GM23338 (cell line): ENCODE data around the gene LST1. TPM values are rescaled to one million over a fixed set of nuclear protein-coding genes. Genes with fewer than 3 reads are reported as not detected.

Experiments used
- ATAC-seq: fragments of 200-7000 bp; cut with Tn5 transposase; 3 replicates; pipeline ENCODE4 v1.9.1; 2020
- DNase-seq: peaks from one replicate; pipeline ENCODE4 v3.0.0-alpha.2; 2015; ENCODE audit warnings: low spot score
- H2AFZ ChIP-seq: fragments of 200-600 bp; sonication (generic); 2 replicates; pipeline ENCODE4 v1.8.0; 2016; ENCODE audit warnings: antibody characterized with exemption, mild to moderate bottlenecking, moderate library complexity
- H3F3A ChIP-seq: fragments of 200-600 bp; sonication (generic); replicated peaks from 2 replicates; pipeline ENCODE4 v1.8.0; 2017; ENCODE audit warnings: antibody characterized with exemption, mixed run types, low read depth
- H3K27ac ChIP-seq: fragments of 200-600 bp; sonication (generic); 2 replicates; pipeline ENCODE4 v1.6.1; 2016; ENCODE audit warnings: low read depth
- H3K27me3 ChIP-seq: fragments of 200-600 bp; sonication (generic); 2 replicates; pipeline ENCODE4 v1.8.0; 2016; ENCODE audit warnings: mild to moderate bottlenecking, mixed run types, moderate library complexity; ENCODE audit not compliant: insufficient read depth
- H3K36me3 ChIP-seq: fragments of 200-600 bp; sonication (generic); 2 replicates; pipeline ENCODE4 v1.8.0; 2016; ENCODE audit warnings: mild to moderate bottlenecking; ENCODE audit not compliant: insufficient read depth
- H3K4me1 ChIP-seq: fragments of 200-600 bp; sonication (generic); 2 replicates; pipeline ENCODE4 v1.8.0; 2016; ENCODE audit warnings: mild to moderate bottlenecking, moderate library complexity; ENCODE audit not compliant: insufficient read depth
- H3K4me2 ChIP-seq: fragments of 200-600 bp; sonication (generic); 2 replicates; pipeline ENCODE4 v1.7.1; 2017; ENCODE audit warnings: mixed run types
- H3K4me3 ChIP-seq: fragments of 200-600 bp; sonication (generic); 2 replicates; pipeline ENCODE4 v1.6.1; 2016; ENCODE audit warnings: mixed run types
- H3K79me2 ChIP-seq: fragments of 200-600 bp; sonication (generic); replicated peaks from 2 replicates; pipeline ENCODE4 v1.8.0; 2017; ENCODE audit warnings: mild to moderate bottlenecking; ENCODE audit not compliant: insufficient read depth
- H3K9me2 ChIP-seq: fragments of 200-600 bp; sonication (generic); 2 replicates; pipeline ENCODE4 v1.8.0; 2017; ENCODE audit not compliant: insufficient read depth
- H4K20me1 ChIP-seq: fragments of 200-600 bp; sonication (generic); replicated peaks from 2 replicates; pipeline ENCODE4 v1.8.0; 2017; ENCODE audit warnings: mild to moderate bottlenecking; ENCODE audit not compliant: insufficient read depth
- H3K27ac Mint-ChIP-seq: 2 replicates; pipeline ENCODE4 v1.8.0; 2020; ENCODE audit warnings: inconsistent platforms, mild to moderate bottlenecking, moderate library complexity, mixed read lengths
- H3K27me3 Mint-ChIP-seq: 3 replicates; pipeline ENCODE4 v1.8.0; 2022; ENCODE audit warnings: low read depth, mild to moderate bottlenecking, moderate library complexity, mixed read lengths, inconsistent platforms; ENCODE audit not compliant: insufficient read depth, poor library complexity
- H3K36me3 Mint-ChIP-seq: 3 replicates; pipeline ENCODE4 v1.8.0; 2021; ENCODE audit warnings: low read depth, mild to moderate bottlenecking, inconsistent platforms, moderate library complexity, mixed read lengths
- H3K4me1 Mint-ChIP-seq: 3 replicates; pipeline ENCODE4 v1.8.0; 2020; ENCODE audit warnings: mild to moderate bottlenecking, inconsistent platforms, mixed read lengths
- H3K4me3 Mint-ChIP-seq: 3 replicates; pipeline ENCODE4 v1.8.0; 2021; ENCODE audit warnings: moderate library complexity, mild to moderate bottlenecking, inconsistent platforms, mixed read lengths
- H3K9me3 Mint-ChIP-seq: 3 replicates; pipeline ENCODE4 v1.8.0; 2020; ENCODE audit warnings: moderate library complexity, mild to moderate bottlenecking, inconsistent platforms, mixed read lengths
- CREB1 ChIP-seq: fragments of 250-450 bp; sonication (Bioruptor Pico); IDR thresholded peaks from 2 replicates; pipeline ENCODE4 v1.5.0; 2020; ENCODE audit warnings: low read depth, mild to moderate bottlenecking, moderate library complexity
- ETS1 ChIP-seq: IDR thresholded peaks from 2 replicates; pipeline ENCODE4 v1.6.1; 2016; ENCODE audit warnings: antibody characterized with exemption
- EZH2 ChIP-seq: fragments of 200-600 bp; sonication (generic); IDR thresholded peaks from one replicate; pipeline ENCODE4 v1.8.0; 2017; ENCODE audit warnings: antibody characterized with exemption, mild to moderate bottlenecking, low read depth; ENCODE audit not compliant: unreplicated experiment
- EZH2phosphoT487 ChIP-seq: fragments of 200-600 bp; sonication (generic); IDR thresholded peaks from one replicate; pipeline ENCODE4 v1.8.1; 2018; ENCODE audit warnings: antibody characterized with exemption; ENCODE audit not compliant: unreplicated experiment
- JUNB ChIP-seq: IDR thresholded peaks from one replicate; pipeline ENCODE4 v1.6.1; 2016; ENCODE audit warnings: antibody characterized with exemption; ENCODE audit not compliant: unreplicated experiment
- NANOG ChIP-seq: IDR thresholded peaks from 2 replicates; pipeline ENCODE4 v1.6.1; 2016; ENCODE audit warnings: antibody characterized with exemption, borderline replicate concordance
- STAT1 ChIP-seq: IDR thresholded peaks from one replicate; pipeline ENCODE4 v1.6.1; 2016; ENCODE audit warnings: antibody characterized with exemption; ENCODE audit not compliant: unreplicated experiment
- ZNF114 ChIP-seq: fragments of 250-450 bp; sonication (Bioruptor Pico); IDR thresholded peaks from 2 replicates; pipeline ENCODE4 v1.5.0; 2020; ENCODE audit warnings: mild to moderate bottlenecking, moderate library complexity
- ZNF331 ChIP-seq: fragments of 250-450 bp; sonication (Bioruptor Pico); IDR thresholded peaks from 2 replicates; pipeline ENCODE4 v1.5.0; 2020; ENCODE audit warnings: low read depth, mild to moderate bottlenecking, moderate library complexity
- polyA plus RNA-seq: library from polyadenylated mRNA; unstranded; fragments of >200 nt; fragmentation: Nextera tagmentation; extraction: Ambion mirVana; gene quantifications from 2 replicates; pipeline ENCODE4 v1.2.1, GENCODE V29; 2016
- total RNA-seq: library from RNA; depleted of rRNA; stranded (reverse); fragments of >200 nt; shearing (Covaris generic); gene quantifications from 2 replicates; pipeline ENCODE4 v1.2.3, GENCODE V29; 2014
- TF ChIP-seq, protein P1 (sequence below), 2 experiments: fragments of 200-600 bp in 1 of 2; sonication (generic) in 1 of 2; conservative IDR thresholded peaks; 2 replicates each; pipeline versions ENCODE4 v1.5.1 to v1.6.1; 2016 to 2017; ENCODE audit warnings: antibody characterized with exemption in 2 of 2, low read depth in 2 of 2, mild to moderate bottlenecking in 2 of 2, moderate library complexity in 1 of 2
- TF ChIP-seq, protein P2 (sequence below): IDR thresholded peaks from one replicate; pipeline ENCODE4 v1.6.1; 2018; ENCODE audit warnings: antibody characterized with exemption; ENCODE audit not compliant: unreplicated experiment

LST1 gene
- total and polyA plus RNA-seq, 2 experiments from 2014 or later: 0.37 TPM; not detected in 1

- Mint-ChIP-seq H3K9me3 (peaks cover 3% of the 10 kb centered on the region; the same call in 2 of the 3 replicates), H3K4me1 (peaks cover 25% of the 10 kb centered on the region), H3K27me3 (peaks cover 44% of the 10 kb centered on the region), H3K36me3 (no peaks in the 10 kb centered on the region), H3K27ac (no peak overlapping the region), H3K4me3 (no peak overlapping the region; the same call in 2 of the 3 replicates)
- no peaks in the 10 kb centered on the region for H3K9me2 ChIP-seq
- no peak for TF ChIP-seq ETS1
- no peak for TF ChIP-seq EZH2
- no peak for TF ChIP-seq JUNB
- no peak for TF ChIP-seq STAT1
- no peak for TF ChIP-seq EZH2phosphoT487
- TF ChIP-seq, protein P1, sequence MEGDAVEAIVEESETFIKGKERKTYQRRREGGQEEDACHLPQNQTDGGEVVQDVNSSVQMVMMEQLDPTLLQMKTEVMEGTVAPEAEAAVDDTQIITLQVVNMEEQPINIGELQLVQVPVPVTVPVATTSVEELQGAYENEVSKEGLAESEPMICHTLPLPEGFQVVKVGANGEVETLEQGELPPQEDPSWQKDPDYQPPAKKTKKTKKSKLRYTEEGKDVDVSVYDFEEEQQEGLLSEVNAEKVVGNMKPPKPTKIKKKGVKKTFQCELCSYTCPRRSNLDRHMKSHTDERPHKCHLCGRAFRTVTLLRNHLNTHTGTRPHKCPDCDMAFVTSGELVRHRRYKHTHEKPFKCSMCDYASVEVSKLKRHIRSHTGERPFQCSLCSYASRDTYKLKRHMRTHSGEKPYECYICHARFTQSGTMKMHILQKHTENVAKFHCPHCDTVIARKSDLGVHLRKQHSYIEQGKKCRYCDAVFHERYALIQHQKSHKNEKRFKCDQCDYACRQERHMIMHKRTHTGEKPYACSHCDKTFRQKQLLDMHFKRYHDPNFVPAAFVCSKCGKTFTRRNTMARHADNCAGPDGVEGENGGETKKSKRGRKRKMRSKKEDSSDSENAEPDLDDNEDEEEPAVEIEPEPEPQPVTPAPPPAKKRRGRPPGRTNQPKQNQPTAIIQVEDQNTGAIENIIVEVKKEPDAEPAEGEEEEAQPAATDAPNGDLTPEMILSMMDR (conservative IDR thresholded peaks at IDR 0.05; ENCODE audit: low read depth in 2 of 2): no peak
- TF ChIP-seq, protein P2, sequence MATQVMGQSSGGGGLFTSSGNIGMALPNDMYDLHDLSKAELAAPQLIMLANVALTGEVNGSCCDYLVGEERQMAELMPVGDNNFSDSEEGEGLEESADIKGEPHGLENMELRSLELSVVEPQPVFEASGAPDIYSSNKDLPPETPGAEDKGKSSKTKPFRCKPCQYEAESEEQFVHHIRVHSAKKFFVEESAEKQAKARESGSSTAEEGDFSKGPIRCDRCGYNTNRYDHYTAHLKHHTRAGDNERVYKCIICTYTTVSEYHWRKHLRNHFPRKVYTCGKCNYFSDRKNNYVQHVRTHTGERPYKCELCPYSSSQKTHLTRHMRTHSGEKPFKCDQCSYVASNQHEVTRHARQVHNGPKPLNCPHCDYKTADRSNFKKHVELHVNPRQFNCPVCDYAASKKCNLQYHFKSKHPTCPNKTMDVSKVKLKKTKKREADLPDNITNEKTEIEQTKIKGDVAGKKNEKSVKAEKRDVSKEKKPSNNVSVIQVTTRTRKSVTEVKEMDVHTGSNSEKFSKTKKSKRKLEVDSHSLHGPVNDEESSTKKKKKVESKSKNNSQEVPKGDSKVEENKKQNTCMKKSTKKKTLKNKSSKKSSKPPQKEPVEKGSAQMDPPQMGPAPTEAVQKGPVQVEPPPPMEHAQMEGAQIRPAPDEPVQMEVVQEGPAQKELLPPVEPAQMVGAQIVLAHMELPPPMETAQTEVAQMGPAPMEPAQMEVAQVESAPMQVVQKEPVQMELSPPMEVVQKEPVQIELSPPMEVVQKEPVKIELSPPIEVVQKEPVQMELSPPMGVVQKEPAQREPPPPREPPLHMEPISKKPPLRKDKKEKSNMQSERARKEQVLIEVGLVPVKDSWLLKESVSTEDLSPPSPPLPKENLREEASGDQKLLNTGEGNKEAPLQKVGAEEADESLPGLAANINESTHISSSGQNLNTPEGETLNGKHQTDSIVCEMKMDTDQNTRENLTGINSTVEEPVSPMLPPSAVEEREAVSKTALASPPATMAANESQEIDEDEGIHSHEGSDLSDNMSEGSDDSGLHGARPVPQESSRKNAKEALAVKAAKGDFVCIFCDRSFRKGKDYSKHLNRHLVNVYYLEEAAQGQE: no peak
- TF ChIP-seq ZNF114 (CRISPR knock-in tag): no peak
- no peak for TF ChIP-seq ZNF331 (CRISPR knock-in tag)
- no peak for TF ChIP-seq NANOG
- TF ChIP-seq CREB1: no peak
- no peaks in the 10 kb centered on the region for H4K20me1 ChIP-seq
- H3K36me3 ChIP-seq: no peaks in the 10 kb centered on the region
- H3K4me3 ChIP-seq: no peak overlapping the region
- no peak overlapping the region for H2AFZ ChIP-seq
- ATAC-seq: no peak
- H3K4me2 ChIP-seq: no peak overlapping the region
- no peaks in the 10 kb centered on the region for H3K79me2 ChIP-seq
- no peak for DNase-seq
- peaks cover 20% of the 10 kb centered on the region for H3K27me3 ChIP-seq
- H3K27ac ChIP-seq: no peak overlapping the region
- no peaks in the 10 kb centered on the region for H3F3A ChIP-seq
- peaks cover 4% of the 10 kb centered on the region; the same call in 1 of the 2 replicates for H3K4me1 ChIP-seq
Measured at GRCh38 chr6:31579119-31579505, 7.0 kb upstream of the LST1 start.
